ENCODE results near the gene KRT38. TPM values are rescaled to one million over a fixed set of nuclear protein-coding genes. Genes with fewer than 3 reads are reported as not detected.

KRT38 gene
- total and polyA plus RNA-seq, 2 of the 8 experiments (the other 6 are each of a cell fraction or from before 2014, with no cell fraction given): not detected

- TF ChIP-seq CHD7 (IDR thresholded peaks at IDR 0.05; ENCODE audit: insufficient replicate concordance, low read length) (no peak), RFX5 (IDR thresholded peaks at IDR 0.05; ENCODE audit: borderline replicate concordance, low read depth, low read length) (no peak), NRF1 (IDR thresholded peaks at IDR 0.05; ENCODE audit: low read depth, low read length) (no peak), JUN (IDR thresholded peaks at IDR 0.05; ENCODE audit: low read depth, low read length) (no peak), HDAC6 (IDR thresholded peaks at IDR 0.05; ENCODE audit: low read depth, low read length) (no peak), KDM1A (IDR thresholded peaks at IDR 0.05; ENCODE audit: borderline replicate concordance, low read length) (no peak), SAP30 (IDR thresholded peaks at IDR 0.05; ENCODE audit: insufficient read depth, insufficient replicate concordance, low read length) (no peak), PHF8 (conservative IDR thresholded peaks at IDR 0.05; ENCODE audit: low read depth, low read length) (no peak), CBX5 (IDR thresholded peaks at IDR 0.05; ENCODE audit: low read depth, low read length) (no peak), GABPA (IDR thresholded peaks at IDR 0.05; ENCODE audit: borderline replicate concordance, insufficient read depth, low read length) (no peak)
These were observed 22.5 kb downstream of the KRT38 start (continued) for GRCh38 chr17:41418116-41418860.

All from H1 (cell line).